Fibroblast of skin of back (primary cell): ENCODE results near the gene FREY1.

Source experiments
- DNase-seq: peaks from one replicate; pipeline ENCODE4 v3.0.0-alpha.2; 2013

FREY1 gene

GRCh38 chr11:45928535-45929215 is 21.6 kb upstream of the FREY1 start:
- DNase-seq: no peak

DNA sequence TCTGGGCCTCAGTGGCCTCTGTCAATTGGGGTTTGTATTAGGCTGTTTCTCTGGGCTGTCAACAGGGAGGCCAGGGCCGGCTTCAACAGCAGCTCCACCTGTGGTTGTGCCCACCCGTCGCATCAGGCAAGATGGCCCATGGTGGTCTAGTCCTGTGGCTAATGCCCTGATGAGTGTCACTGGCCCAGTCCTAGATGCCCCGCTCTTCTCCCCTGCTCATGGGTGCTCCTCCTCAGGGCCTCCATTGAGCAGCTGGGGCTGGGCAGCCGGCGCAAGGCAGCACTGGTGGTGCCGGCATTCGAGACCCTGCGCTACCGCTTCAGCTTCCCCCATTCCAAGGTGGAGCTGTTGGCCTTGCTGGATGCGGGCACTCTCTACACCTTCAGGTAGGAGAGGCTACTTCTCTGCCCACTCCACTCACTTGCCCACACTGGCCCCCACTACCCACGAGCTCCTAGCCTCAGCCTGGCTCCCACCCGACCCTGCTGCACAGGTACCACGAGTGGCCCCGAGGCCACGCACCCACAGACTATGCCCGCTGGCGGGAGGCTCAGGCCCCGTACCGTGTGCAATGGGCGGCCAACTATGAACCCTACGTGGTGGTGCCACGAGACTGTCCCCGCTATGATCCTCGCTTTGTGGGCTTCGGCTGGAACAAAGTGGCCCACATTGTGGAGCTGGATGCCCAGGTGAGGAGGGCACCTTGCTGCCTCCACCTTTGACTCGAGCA is 20.8 kb upstream of the FREY1 start:
- no peak for DNase-seq

GRCh38 chr11:45927332-45927683 is 20.2 kb upstream of the FREY1 start:
- DNase-seq: no peak

DNA sequence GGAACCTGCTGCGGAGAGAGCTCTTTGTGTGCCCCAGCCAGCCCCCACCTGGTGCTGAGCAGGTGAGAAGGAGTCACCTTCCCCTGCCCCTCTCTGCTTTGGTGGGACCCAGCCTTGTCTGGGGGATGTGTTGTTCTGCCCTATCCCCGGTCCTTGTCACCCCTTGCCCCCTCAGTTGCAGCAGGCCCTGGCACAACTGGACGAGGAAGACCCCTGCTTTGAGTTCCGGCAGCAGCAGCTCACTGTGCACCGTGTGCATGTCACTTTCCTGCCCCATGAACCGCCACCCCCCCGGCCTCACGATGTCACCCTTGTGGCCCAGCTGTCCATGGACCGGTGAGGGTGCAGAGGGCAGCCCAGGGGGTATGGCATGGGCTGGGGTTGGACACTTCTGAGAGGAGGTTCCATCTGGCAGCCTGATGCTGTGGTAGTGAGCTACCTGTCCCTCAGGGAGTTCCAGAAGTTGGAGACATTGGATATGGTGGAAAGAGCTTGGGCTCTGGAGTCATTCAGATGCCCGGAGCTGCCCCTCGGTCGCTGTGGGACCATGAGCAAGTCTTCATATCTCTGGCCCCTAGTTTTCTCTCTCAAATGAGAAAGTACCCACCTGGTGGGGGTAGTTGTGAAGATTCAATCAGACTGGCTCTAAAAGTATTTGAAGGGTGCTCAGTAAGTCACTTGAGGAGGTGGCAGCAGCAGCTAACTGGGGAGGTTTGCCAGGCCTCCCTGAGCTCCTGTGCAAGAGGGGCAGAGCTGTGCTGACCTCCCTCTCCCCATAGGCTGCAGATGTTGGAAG is 19.7 kb upstream of the FREY1 start:
- DNase-seq: no peak

DNA sequence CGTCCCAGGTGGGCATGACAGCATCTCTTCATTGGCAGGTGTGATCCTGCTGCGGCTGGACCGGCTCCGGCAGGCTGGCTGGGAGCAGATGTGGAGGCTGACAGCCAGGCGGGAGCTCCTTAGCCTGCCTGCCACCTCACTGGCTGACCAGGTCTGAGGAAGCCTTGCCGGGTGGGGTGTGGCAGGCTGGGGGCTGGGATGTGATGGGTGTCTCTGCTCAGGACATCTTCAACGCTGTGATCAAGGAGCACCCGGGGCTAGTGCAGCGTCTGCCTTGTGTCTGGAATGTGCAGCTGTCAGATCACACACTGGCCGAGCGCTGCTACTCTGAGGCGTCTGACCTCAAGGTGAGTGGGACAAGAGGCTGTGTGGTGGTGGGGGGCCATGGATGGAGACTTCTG is 18.9 kb upstream of the FREY1 start:
- DNase-seq: no peak

DNA sequence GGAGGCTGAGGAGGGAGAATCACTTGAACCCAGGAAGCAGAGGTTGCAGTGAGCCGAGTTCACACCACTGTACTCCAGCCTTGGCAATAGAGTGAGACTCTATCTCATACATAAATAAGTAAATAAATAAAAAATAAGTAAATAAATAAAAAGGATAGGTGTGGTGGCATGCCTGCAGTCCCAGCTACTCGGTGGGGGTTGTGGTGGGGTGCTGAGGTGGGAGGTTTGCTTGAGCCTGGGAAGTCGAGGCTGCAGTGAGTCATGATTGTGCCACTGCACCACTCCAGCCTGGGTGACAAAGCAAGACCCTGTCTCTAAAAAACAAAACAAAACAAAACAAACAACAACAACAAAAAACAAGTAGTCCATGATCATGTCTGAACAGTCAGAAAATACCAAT is 18.5 kb upstream of the FREY1 start:
- no peak for DNase-seq

DNA sequence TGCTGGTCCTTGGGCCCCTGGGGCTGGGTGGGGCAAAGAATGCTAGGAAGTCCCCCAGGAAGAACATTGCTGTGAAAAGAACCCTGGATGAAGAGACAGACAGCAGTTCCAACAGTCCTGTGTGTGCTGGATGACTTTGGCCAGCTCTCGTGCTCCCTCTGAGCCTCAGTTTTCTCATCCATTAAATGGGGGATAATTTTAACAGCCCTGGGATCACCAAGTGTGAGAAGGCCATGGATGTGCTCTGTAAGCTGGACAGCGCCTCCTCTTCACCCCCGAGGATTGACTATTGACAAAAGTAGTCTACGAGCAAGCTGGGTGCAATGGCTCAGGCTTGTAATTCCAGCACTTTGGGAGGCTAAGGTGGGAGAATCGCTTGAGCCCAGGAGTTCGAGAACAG is 17.9 kb upstream of the FREY1 start:
- no peak for DNase-seq

GRCh38 chr11:45924036-45924915 is 17.2 kb upstream of the FREY1 start:
- DNase-seq: no peak

- no peak for DNase-seq
Observed at GRCh38 chr11:45922425-45923082, 15.5 kb upstream of the FREY1 start, which contains the start of gene LARGE2. LARGE2 (plus strand) TSS chr11:45922656; CDS start chr11:45922883, 227 bp downstream.

DNA sequence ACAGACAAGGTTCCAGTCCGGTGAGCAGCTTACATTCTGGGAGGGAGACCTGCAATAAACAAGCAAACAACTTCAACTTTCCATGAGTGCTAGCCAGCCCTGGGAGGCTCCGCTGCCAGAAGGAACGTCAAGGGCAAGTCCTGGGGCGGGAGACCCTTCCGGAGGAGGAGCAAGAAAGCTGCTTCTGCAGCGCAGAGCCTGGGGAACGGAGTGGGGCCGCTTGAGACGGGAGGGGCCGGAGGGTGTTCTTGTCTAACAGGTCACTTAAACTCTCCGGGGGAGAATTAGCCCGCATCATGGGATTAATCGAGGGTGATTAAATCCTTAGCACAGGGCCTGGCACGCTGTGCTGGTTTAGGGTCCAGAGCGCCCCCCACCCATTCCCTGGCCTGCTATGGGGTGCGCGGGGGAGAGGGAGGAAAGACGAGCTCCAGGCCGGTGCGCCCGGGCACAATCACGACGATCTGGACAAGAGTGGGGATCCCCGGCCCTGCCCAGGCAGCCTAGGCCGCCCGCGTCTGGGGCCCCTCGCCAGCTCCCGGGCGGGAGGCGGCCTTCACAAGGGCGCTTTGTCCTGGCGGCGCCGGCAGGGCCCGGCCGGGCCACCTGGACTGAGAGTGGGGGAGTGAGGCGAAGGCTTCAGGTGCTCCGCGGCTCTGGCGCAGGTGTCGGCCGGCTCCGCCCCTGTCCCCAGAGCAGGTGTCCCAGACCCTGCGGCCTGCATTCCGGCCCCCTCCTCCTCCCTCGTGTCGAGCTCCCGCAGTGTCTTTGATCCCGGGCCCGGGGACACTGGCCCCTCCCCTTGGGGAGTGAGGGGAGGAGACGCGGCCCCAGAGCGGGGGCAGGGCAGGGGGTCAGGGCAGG is 14.7 kb upstream of the FREY1 start:
- no peak for DNase-seq

DNA sequence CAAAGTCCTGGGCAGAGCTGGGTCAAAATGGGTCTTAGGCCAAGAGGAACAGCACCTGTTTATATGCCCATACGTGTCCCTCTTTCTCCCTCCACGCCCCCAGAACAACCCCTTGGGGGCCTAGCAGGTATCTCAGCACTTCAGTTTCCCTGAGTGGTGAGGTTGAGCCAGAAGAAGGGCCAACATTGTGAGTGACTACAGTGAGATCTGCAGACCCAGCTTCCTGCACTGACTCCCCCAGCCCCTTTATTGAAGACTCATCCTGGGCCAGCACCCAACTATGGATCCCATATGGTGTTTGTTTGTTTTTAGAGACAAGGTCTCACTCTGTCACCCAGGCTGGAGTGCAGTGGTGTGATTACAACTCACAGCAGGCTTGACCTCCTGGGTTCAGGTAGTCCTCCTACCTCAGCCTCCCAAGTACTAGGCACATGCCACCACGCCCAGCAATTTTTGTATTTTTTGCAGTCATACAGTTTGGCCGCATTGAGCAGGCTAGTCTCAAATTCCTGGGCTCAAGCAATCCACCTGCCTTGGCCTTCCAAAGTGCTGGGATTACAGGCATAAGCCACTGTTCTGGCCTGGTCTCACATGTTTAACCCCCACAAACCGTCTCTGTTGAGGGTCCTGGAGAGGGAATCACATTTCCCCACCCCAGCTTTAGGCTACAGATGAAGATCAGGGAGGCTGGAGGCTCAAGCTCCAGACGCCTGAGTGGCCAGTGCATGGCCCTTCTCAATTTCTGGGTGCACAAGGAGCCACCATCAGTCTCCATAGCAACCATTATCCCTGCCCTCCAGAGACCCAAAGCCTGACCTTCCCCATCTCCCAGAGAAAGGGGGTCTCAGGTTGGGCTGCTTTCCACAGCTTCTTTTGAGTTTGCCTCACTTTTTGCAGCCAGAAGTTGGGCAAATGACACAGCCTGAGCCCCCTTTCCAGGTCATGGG is 13.7 kb upstream of the FREY1 start:
- no peak for DNase-seq

- no peak for DNase-seq
Observed at GRCh38 chr11:45919806-45920530, 12.9 kb upstream of the FREY1 start.

DNA sequence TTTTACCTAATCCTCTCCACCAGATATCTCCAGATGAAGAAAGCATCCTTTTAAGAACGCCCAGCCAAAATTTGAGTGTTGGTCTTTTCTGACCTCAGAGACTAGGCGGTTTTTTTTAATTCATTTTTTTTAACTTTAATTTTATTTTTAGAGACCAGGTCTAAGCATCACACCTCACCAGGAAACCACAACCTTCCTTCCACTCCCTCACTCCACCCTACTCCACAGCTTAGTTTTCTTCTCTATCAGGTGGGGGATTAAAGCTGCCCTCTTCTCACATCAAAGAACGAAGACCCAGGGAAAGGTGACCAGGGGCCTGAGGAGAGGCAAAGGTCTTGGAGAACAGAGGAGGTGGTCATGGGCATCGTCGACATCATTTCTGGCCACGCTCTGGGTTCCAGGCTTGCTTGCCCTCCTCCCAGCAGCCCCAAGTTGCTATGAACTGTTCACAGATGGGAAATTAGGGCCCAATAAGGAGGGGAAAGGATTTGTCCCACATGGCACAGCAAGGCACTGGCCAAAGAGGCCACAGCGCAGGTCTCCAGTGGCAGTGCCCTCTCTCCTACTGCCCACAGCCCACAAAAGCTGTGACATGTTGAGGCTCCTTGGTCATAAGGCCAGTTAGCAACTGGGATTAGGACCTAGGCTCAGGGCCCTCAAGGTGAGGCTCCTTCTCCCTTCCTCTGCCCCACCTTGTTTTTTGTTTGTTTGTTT is 12.0 kb upstream of the FREY1 start:
- DNase-seq: no peak

DNA sequence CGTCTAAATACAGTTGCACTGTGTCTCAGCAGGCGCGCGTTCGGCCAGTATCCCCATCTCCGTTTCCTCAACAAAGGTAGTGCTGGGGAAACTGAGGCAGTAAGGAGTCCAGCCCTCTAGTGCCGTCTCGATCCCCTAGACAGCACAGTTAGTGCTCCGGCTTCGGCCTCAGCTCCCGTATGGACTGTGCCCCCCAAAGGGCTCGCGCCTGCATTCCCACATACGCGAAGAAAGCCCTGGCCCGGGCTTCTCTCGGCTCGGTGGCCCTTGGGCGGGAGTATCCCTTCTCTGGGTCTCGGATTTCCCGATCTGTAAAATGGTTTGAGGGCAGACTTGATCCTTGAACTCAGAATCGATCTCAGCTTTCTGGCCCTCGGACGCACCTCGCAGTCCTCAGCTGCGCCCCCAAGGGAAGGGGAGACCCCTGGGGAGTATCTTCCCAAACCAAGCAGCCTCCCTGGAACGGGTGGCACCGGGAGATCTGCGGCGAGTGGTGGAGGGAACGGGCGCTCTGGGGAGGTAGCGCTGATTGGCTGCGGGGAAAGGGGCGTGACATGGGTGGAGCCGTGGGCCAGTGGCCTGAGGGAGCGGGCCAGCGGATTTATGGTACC is 11.4 kb upstream of the FREY1 start:
- DNase-seq: peak; percentile 80

DNA sequence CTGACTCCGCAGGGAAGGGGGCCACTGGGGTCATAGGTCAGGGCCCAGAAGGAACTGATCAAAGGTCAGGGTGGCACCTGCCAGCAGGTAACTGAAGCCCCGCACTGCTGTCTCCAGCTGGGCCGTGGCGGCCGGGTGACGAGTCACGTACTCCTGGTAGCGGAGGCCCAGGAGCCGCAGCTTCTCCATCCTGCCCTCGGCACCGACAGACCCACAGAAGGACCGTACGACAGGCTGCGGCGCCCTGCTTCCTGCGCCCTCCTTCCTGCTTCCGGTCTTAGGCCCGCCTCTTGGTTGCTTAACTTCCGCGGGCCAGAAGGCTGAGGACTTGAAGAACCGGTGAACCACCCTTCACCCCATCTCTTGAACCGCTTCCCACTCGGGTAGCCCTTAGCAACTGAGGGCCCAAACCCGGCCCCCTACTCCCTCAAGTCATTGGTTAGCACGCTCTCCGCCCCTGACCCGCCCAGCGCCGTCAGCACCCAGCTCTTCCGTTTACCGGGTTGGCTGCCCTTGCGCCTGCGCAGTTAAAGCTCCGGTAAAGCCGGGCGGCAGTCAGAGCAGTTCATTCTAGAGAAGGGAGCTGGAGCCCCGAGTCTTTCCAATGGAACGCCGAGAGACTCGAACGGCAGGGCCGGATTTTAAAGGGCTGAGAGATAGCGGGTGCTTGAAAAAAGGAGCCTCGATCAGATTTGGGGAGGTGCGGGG is 10.7 kb upstream of the FREY1 start, which contains the start of gene PEX16:
Gene PEX16 (minus strand): TSS at position 255 of the 708 bp plus-strand sequence. CDS start 66 bp downstream, at position 189.
- DNase-seq: peak; percentile 99

- no peak for DNase-seq
Observed at GRCh38 chr11:45917286-45917622, 10.2 kb upstream of the FREY1 start.

- no peak for DNase-seq
Observed at GRCh38 chr11:45915446-45915845, 8.4 kb upstream of the FREY1 start.
